SK-N-SH treated with all-trans-retinoic acid at 6 μM for 48 hours (cell line): ENCODE results near the gene LCE3A.

Experiments
- ATAC-seq: fragments of 200-7000 bp; cut with Tn5 transposase; 3 replicates; pipeline ENCODE4 v1.9.1; 2020; ENCODE audit warnings: mild to moderate bottlenecking, moderate library complexity
- ARNTL ChIP-seq: fragments of 450-650 bp; formaldehyde crosslinking; IDR thresholded peaks from 2 replicates; pipeline ENCODE4 v1.5.0; 2020; ENCODE audit warnings: low read depth, mild to moderate bottlenecking, moderate library complexity, borderline replicate concordance
- BACH2 ChIP-seq: fragments of 250-450 bp; sonication (Bioruptor Pico); IDR thresholded peaks from 2 replicates; pipeline ENCODE4 v1.9.0; 2021; ENCODE audit warnings: mild to moderate bottlenecking, borderline replicate concordance
- CREB5 ChIP-seq: fragments of 250-450 bp; sonication (Bioruptor Pico); IDR thresholded peaks from 2 replicates; pipeline ENCODE4 v1.5.1; 2020; ENCODE audit warnings: low read depth, mild to moderate bottlenecking, moderate library complexity
- CSDC2 ChIP-seq: fragments of 250-450 bp; sonication (Bioruptor Pico); IDR thresholded peaks from 2 replicates; pipeline ENCODE4 v1.5.0; 2020; ENCODE audit warnings: mild to moderate bottlenecking, moderate library complexity
- GLIS3 ChIP-seq: fragments of 250-450 bp; sonication (Bioruptor Pico); IDR thresholded peaks from 2 replicates; pipeline ENCODE4 v1.5.0; 2020; ENCODE audit warnings: mild to moderate bottlenecking, moderate library complexity
- ISL1 ChIP-seq: fragments of 250-450 bp; sonication (Bioruptor Pico); IDR thresholded peaks from 2 replicates; pipeline ENCODE4 v2.1.2; 2022; ENCODE audit warnings: mild to moderate bottlenecking, moderate library complexity
- OSR1 ChIP-seq: fragments of 250-450 bp; sonication (Bioruptor Pico); IDR thresholded peaks from 2 replicates; pipeline ENCODE4 v1.8.0; 2022; ENCODE audit warnings: moderate library complexity, mild to moderate bottlenecking, inconsistent platforms
- PPARA ChIP-seq: fragments of 250-450 bp; sonication (Bioruptor Pico); IDR thresholded peaks from 2 replicates; pipeline ENCODE4 v1.5.0; 2020; ENCODE audit warnings: mild to moderate bottlenecking, borderline replicate concordance
- SNAI2 ChIP-seq: fragments of 250-450 bp; sonication (Bioruptor Pico); IDR thresholded peaks from 2 replicates; pipeline ENCODE4 v1.5.0; 2020; ENCODE audit warnings: mild to moderate bottlenecking, moderate library complexity
- TCF4 ChIP-seq: fragments of 250-450 bp; sonication (Bioruptor Pico); IDR thresholded peaks from 2 replicates; pipeline ENCODE4 v1.8.0; 2021; ENCODE audit warnings: mild to moderate bottlenecking, moderate library complexity, borderline replicate concordance
- TOX ChIP-seq: fragments of 250-450 bp; sonication (Bioruptor Pico); IDR thresholded peaks from 2 replicates; pipeline ENCODE4 v1.8.0; 2021; ENCODE audit warnings: mild to moderate bottlenecking, moderate library complexity, borderline replicate concordance
- ZC3H10 ChIP-seq: fragments of 250-450 bp; sonication (Bioruptor Pico); IDR thresholded peaks from 2 replicates; pipeline ENCODE4 v1.5.1; 2021; ENCODE audit warnings: mild to moderate bottlenecking, moderate library complexity
- ZFP3 ChIP-seq: fragments of 250-450 bp; sonication (Bioruptor Pico); IDR thresholded peaks from 2 replicates; pipeline ENCODE4 v1.5.0; 2020; ENCODE audit warnings: mild to moderate bottlenecking, moderate library complexity
- ZNF565 ChIP-seq: fragments of 450-650 bp; formaldehyde crosslinking; conservative IDR thresholded peaks from 2 replicates; pipeline ENCODE4 v1.5.0; 2020; ENCODE audit warnings: low read depth, mild to moderate bottlenecking, moderate library complexity
- ZNF70 ChIP-seq: fragments of 450-650 bp; formaldehyde crosslinking; IDR thresholded peaks from 2 replicates; pipeline ENCODE4 v1.5.0; 2020; ENCODE audit warnings: mild to moderate bottlenecking, moderate library complexity
- ZNF8 ChIP-seq: fragments of 450-650 bp; formaldehyde crosslinking; IDR thresholded peaks from 2 replicates; pipeline ENCODE4 v1.5.0; 2020; ENCODE audit warnings: mild to moderate bottlenecking, moderate library complexity
- TF ChIP-seq, protein P1 (sequence below): fragments of 250-450 bp; sonication (Bioruptor Pico); IDR thresholded peaks from 2 replicates; pipeline ENCODE4 v1.8.0; 2020; ENCODE audit warnings: mild to moderate bottlenecking, moderate library complexity, borderline replicate concordance
- TF ChIP-seq, protein P2 (sequence below): fragments of 250-450 bp; sonication (Bioruptor Pico); IDR thresholded peaks from 2 replicates; pipeline ENCODE4 v1.8.0; 2021; ENCODE audit warnings: low read depth, mild to moderate bottlenecking, moderate library complexity, borderline replicate concordance
- TF ChIP-seq, protein P3 (sequence below): fragments of 250-450 bp; sonication (Bioruptor Pico); IDR thresholded peaks from 2 replicates; pipeline ENCODE4 v1.5.1; 2021; ENCODE audit warnings: mild to moderate bottlenecking, moderate library complexity
- TF ChIP-seq, protein P4 (sequence below): fragments of 250-450 bp; sonication (Bioruptor Pico); IDR thresholded peaks from 2 replicates; pipeline ENCODE4 v1.5.0; 2020; ENCODE audit warnings: mild to moderate bottlenecking, moderate library complexity

Gene LCE3A

DNA sequence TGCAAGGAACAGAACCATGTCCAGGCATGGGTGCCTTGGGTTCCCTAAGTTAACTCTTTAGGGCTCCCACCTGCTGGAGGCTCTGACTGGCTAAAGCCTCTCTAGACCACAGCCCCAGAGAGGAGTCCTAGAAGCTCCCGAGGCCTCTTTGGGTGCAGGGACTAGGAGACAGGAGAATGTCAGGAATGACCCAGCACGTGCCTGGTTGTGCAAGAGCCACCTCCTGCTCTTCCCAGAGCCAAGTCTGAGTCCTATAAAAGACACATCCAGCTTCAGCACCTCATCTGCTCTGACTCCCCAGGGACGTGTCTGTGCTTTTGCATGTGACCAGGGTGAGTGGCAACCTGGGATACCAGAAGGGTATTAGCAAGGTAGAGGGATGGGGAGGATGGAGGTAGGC, 40.2 kb upstream of the LCE3A start, which contains the start of gene LCE2D (continued):
- TF ChIP-seq, protein P1, sequence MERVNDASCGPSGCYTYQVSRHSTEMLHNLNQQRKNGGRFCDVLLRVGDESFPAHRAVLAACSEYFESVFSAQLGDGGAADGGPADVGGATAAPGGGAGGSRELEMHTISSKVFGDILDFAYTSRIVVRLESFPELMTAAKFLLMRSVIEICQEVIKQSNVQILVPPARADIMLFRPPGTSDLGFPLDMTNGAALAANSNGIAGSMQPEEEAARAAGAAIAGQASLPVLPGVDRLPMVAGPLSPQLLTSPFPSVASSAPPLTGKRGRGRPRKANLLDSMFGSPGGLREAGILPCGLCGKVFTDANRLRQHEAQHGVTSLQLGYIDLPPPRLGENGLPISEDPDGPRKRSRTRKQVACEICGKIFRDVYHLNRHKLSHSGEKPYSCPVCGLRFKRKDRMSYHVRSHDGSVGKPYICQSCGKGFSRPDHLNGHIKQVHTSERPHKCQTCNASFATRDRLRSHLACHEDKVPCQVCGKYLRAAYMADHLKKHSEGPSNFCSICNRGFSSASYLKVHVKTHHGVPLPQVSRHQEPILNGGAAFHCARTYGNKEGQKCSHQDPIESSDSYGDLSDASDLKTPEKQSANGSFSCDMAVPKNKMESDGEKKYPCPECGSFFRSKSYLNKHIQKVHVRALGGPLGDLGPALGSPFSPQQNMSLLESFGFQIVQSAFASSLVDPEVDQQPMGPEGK = no peak
- TF ChIP-seq ZFP3 (CRISPR knock-in tag) (no peak), SNAI2 (CRISPR knock-in tag) (no peak), ZNF565 (CRISPR knock-in tag) (no peak), GLIS3 (CRISPR knock-in tag) (no peak), TCF4 (CRISPR knock-in tag) (no peak), ISL1 (no peak)

DNA sequence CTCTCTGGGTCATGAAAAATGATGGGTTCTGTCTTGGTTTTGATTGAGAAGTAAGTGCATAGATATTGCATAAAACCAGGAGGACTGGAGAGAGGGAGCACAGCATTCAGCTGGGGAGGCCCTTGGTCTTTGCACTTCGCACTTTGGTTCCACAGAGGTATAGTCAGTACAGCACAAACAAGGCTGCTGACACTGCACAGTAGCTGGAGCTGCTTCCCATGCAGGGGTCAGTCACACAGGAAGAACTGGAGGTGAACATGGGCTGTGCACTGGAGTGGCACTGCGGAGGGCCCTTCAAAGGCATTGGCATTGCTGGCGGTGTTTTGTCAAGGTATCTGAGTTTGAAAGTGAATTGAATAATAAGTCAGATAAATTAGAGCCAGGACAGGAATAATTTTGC, 35.7 kb upstream of the LCE3A start:
- TF ChIP-seq BACH2 (no peak), ZNF8 (CRISPR knock-in tag) (no peak), OSR1 (CRISPR knock-in tag) (no peak), PPARA (no peak), TOX (CRISPR knock-in tag) (no peak), ZNF565 (CRISPR knock-in tag) (no peak), CSDC2 (CRISPR knock-in tag) (no peak), ZNF70 (CRISPR knock-in tag) (no peak), ISL1 (no peak), ARNTL (no peak), GLIS3 (CRISPR knock-in tag) (no peak), CREB5 (CRISPR knock-in tag) (no peak), SNAI2 (CRISPR knock-in tag) (no peak), ZFP3 (CRISPR knock-in tag) (no peak), ZC3H10 (CRISPR knock-in tag) (no peak)
- TF ChIP-seq, protein P2, sequence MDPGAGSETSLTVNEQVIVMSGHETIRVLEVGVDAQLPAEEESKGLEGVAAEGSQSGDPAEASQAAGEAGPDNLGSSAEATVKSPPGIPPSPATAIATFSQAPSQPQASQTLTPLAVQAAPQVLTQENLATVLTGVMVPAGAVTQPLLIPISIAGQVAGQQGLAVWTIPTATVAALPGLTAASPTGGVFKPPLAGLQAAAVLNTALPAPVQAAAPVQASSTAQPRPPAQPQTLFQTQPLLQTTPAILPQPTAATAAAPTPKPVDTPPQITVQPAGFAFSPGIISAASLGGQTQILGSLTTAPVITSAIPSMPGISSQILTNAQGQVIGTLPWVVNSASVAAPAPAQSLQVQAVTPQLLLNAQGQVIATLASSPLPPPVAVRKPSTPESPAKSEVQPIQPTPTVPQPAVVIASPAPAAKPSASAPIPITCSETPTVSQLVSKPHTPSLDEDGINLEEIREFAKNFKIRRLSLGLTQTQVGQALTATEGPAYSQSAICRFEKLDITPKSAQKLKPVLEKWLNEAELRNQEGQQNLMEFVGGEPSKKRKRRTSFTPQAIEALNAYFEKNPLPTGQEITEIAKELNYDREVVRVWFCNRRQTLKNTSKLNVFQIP (CRISPR knock-in tag) = no peak
- TF ChIP-seq, protein P1 = no peak
- TF ChIP-seq, protein P3, sequence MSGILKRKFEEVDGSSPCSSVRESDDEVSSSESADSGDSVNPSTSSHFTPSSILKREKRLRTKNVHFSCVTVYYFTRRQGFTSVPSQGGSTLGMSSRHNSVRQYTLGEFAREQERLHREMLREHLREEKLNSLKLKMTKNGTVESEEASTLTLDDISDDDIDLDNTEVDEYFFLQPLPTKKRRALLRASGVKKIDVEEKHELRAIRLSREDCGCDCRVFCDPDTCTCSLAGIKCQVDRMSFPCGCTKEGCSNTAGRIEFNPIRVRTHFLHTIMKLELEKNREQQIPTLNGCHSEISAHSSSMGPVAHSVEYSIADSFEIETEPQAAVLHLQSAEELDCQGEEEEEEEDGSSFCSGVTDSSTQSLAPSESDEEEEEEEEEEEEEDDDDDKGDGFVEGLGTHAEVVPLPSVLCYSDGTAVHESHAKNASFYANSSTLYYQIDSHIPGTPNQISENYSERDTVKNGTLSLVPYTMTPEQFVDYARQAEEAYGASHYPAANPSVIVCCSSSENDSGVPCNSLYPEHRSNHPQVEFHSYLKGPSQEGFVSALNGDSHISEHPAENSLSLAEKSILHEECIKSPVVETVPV (CRISPR knock-in tag) = no peak
- no peak for ATAC-seq

GRCh38 chr1:152657677-152658076, 34.8 kb upstream of the LCE3A start:
- TF ChIP-seq ISL1 (no peak), ZNF565 (CRISPR knock-in tag) (no peak), ZFP3 (CRISPR knock-in tag) (no peak), ZNF70 (CRISPR knock-in tag) (no peak), ZNF8 (CRISPR knock-in tag) (no peak)
- no peak for ATAC-seq

DNA sequence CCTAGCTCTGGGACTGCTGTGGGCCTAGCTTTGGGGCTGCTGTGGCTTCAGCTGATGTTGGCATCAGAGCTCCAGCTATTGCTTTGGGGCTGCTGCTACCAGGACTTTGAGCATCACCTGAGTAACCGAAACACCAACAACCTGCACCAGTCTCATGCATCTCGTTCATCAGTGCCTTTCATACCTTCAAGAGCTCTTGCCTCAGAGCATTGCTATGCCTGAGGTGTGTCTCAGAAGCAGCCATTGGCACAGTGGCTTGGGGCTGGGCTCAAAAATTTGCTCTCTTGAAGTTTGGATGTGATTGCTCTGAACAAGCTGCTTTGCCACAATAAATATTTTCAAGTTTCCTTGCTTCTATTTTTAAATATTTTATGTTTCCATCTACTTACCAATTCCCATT, 33.6 kb upstream of the LCE3A start:
- ATAC-seq = no peak
- TF ChIP-seq ZFP3 (CRISPR knock-in tag) (no peak), PPARA (no peak), ISL1 (no peak), BACH2 (no peak), OSR1 (CRISPR knock-in tag) (no peak), ZNF70 (CRISPR knock-in tag) (no peak), ZNF8 (CRISPR knock-in tag) (no peak), SNAI2 (CRISPR knock-in tag) (no peak), GLIS3 (CRISPR knock-in tag) (no peak), ZC3H10 (CRISPR knock-in tag) (no peak)
- TF ChIP-seq, protein P4, sequence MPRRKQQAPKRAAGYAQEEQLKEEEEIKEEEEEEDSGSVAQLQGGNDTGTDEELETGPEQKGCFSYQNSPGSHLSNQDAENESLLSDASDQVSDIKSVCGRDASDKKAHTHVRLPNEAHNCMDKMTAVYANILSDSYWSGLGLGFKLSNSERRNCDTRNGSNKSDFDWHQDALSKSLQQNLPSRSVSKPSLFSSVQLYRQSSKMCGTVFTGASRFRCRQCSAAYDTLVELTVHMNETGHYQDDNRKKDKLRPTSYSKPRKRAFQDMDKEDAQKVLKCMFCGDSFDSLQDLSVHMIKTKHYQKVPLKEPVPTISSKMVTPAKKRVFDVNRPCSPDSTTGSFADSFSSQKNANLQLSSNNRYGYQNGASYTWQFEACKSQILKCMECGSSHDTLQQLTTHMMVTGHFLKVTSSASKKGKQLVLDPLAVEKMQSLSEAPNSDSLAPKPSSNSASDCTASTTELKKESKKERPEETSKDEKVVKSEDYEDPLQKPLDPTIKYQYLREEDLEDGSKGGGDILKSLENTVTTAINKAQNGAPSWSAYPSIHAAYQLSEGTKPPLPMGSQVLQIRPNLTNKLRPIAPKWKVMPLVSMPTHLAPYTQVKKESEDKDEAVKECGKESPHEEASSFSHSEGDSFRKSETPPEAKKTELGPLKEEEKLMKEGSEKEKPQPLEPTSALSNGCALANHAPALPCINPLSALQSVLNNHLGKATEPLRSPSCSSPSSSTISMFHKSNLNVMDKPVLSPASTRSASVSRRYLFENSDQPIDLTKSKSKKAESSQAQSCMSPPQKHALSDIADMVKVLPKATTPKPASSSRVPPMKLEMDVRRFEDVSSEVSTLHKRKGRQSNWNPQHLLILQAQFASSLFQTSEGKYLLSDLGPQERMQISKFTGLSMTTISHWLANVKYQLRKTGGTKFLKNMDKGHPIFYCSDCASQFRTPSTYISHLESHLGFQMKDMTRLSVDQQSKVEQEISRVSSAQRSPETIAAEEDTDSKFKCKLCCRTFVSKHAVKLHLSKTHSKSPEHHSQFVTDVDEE = no peak
- TF ChIP-seq, protein P2 (CRISPR knock-in tag) = no peak
- TF ChIP-seq, protein P1 = no peak
